HepG2 (cell line): ENCODE measurements around the gene MAP2K1. TPM values are rescaled to one million over a fixed set of nuclear protein-coding genes. Genes with fewer than 3 reads are reported as not detected.

Experiments
- AKNA ChIP-seq: sonication (generic); formaldehyde crosslinking; IDR thresholded peaks from 2 replicates; pipeline ENCODE4 v1.4.0; 2020; ENCODE audit warnings: missing genetic modification reagents, borderline replicate concordance
- BHLHE40 ChIP-seq: IDR thresholded peaks from 2 replicates; pipeline ENCODE4 v1.6.1; 2011; ENCODE audit warnings: low read length, improper control_type of control experiment
- BORCS8-MEF2B ChIP-seq: sonication (generic); formaldehyde crosslinking; IDR thresholded peaks from 2 replicates; pipeline ENCODE4 v1.8.0; 2022; ENCODE audit warnings: mild to moderate bottlenecking, missing genetic modification reagents
- HNRNPLL ChIP-seq: fragments of 200-400 bp; formaldehyde crosslinking; IDR thresholded peaks from 2 replicates; pipeline ENCODE4 v1.6.1; 2017; ENCODE audit warnings: mild to moderate bottlenecking, low read depth, low read length; ENCODE audit not compliant: poor library complexity, severe bottlenecking
- NFYC ChIP-seq: IDR thresholded peaks from 2 replicates; pipeline ENCODE4 v1.6.1; 2016; ENCODE audit warnings: missing genetic modification reagents, missing compliant biosample characterization
- REST ChIP-seq, 2 experiments: IDR thresholded peaks; 2 replicates each; pipeline ENCODE4 v1.6.1; 2011 to 2012; ENCODE audit warnings: low read length in 2 of 2, borderline replicate concordance in 1 of 2, low read depth in 1 of 2, mild to moderate bottlenecking in 1 of 2, moderate library complexity in 1 of 2
- RXRB ChIP-seq: IDR thresholded peaks from 2 replicates; pipeline ENCODE4 v1.6.1; 2016; ENCODE audit warnings: borderline replicate concordance, missing genetic modification reagents, missing compliant biosample characterization
- SUZ12 ChIP-seq: fragments of 150-350 bp; IDR thresholded peaks from 2 replicates; pipeline ENCODE4 v1.6.1; 2014; ENCODE audit warnings: low read depth, low read length
- THAP11 ChIP-seq: IDR thresholded peaks from 2 replicates; pipeline ENCODE4 v1.6.1; 2016; ENCODE audit warnings: missing biosample characterization, missing genetic modification reagents
- ZBTB44 ChIP-seq: sonication (generic); formaldehyde crosslinking; IDR thresholded peaks from 2 replicates; pipeline ENCODE4 v1.4.0; 2020; ENCODE audit warnings: missing genetic modification reagents
- ZNF687 ChIP-seq: sonication (generic); formaldehyde crosslinking; IDR thresholded peaks from 2 replicates; pipeline ENCODE4 v1.5.1; 2020; ENCODE audit warnings: mild to moderate bottlenecking, missing genetic modification reagents, moderate library complexity
- ZNF841 ChIP-seq: sonication (generic); formaldehyde crosslinking; IDR thresholded peaks from 2 replicates; pipeline ENCODE4 v1.8.1; 2023; ENCODE audit warnings: missing genetic modification reagents, borderline replicate concordance
- polyA plus RNA-seq, 8 experiments: library from polyadenylated mRNA; depleted of rRNA in 3 of 8; stranded (reverse) in 7 of 8; unstranded in 1 of 8; fragments of >200 nt; fragmentation: Illumina TruSeq in 4 of 8; extraction: Trizol in 4 of 8; gene quantifications; 2 replicates each; pipeline versions ENCODE4 v1.2.1 to v1.2.3, GENCODE V29; 2011 to 2016; ENCODE audit warnings: low read depth in 4 of 8, missing spikeins in 1 of 8, mixed read lengths in 1 of 8; ENCODE audit not compliant: insufficient read depth in 1 of 8
- total RNA-seq, 5 experiments: library from RNA; depleted of rRNA; stranded (reverse); fragments of >200 nt; fragmentation: Illumina TruSeq; extraction: Trizol; gene quantifications; 2 replicates each; pipeline ENCODE4 v1.2.3, GENCODE V29; 2016; ENCODE audit warnings: low read depth in 1 of 5

Gene MAP2K1
- total and polyA plus RNA-seq, 2 of the 13 experiments (the other 11 are each of a cell fraction or from before 2014, with no cell fraction given) = 24.1 to 49.2 TPM

- TF ChIP-seq ZBTB44 (0 out of 2 replicates have a peak, but pooled peaks have one; percentile 34), ZNF687 (CRISPR knock-in tag) (peak; percentile 79), AKNA (CRISPR knock-in tag) (no peak), BHLHE40 (peak; percentile 17; the same call in 1 of the 2 replicates), SUZ12 (no peak), THAP11 (CRISPR knock-in tag) (peak; percentile 90), NFYC (CRISPR knock-in tag) (peak; percentile 86), BORCS8-MEF2B (CRISPR knock-in tag) (peak; percentile 50; the same call in 1 of the 2 replicates), ZNF841 (CRISPR knock-in tag) (no peak), HNRNPLL (no peak), RXRB (peak; percentile 52; the same call in 1 of the 2 replicates), REST (IDR thresholded peaks at IDR 0.05; ENCODE audit: borderline replicate concordance in 1 of 2, low read depth in 1 of 2, low read length in 2 of 2) (0 out of 4 replicates have a peak, but pooled peaks of 1 of the 2 experiments have one; percentile 28)
These were observed at the start of gene MAP2K1 (continued) for GRCh38 chr15:66386204-66387123.
